IMR-90 (cell line): Measurements from ENCODE around the gene TCOF1.

ENCODE experiments used
- BHLHE40 ChIP-seq: fragments of 150-350 bp; IDR thresholded peaks from 2 replicates; pipeline ENCODE4 v1.6.1; 2016; ENCODE audit warnings: mild to moderate bottlenecking, low read depth, low read length
- CTCF ChIP-seq: conservative IDR thresholded peaks from 2 replicates; pipeline ENCODE4 v1.5.1; 2012; ENCODE audit warnings: mild to moderate bottlenecking, low read depth, low read length, improper control_type of control experiment
- FOS ChIP-seq: fragments of 150-350 bp; IDR thresholded peaks from 2 replicates; pipeline ENCODE4 v1.6.1; 2016; ENCODE audit warnings: low read depth, low read length
- MXI1 ChIP-seq: IDR thresholded peaks from 2 replicates; pipeline ENCODE4 v1.6.1; 2012; ENCODE audit warnings: low read depth, mild to moderate bottlenecking, low read length, moderate library complexity, borderline replicate concordance
- NFE2L2 ChIP-seq: fragments of 150-350 bp; IDR thresholded peaks from 2 replicates; pipeline ENCODE4 v1.6.1; 2016; ENCODE audit warnings: low read depth, mild to moderate bottlenecking, low read length
- POLR2A ChIP-seq: IDR thresholded peaks from 2 replicates; pipeline ENCODE4 v1.6.1; 2012; ENCODE audit warnings: mild to moderate bottlenecking, low read depth, low read length
- RFX5 ChIP-seq: IDR thresholded peaks from 2 replicates; pipeline ENCODE4 v1.8.0; 2012; ENCODE audit warnings: low read depth, mild to moderate bottlenecking, low read length, moderate library complexity
- SMC3 ChIP-seq: fragments of 150-350 bp; IDR thresholded peaks from 2 replicates; pipeline ENCODE4 v1.6.1; 2016; ENCODE audit warnings: low read depth, mild to moderate bottlenecking, antibody characterized with exemption, low read length, moderate library complexity
- USF2 ChIP-seq: fragments of 150-350 bp; IDR thresholded peaks from 2 replicates; pipeline ENCODE4 v1.6.1; 2017; ENCODE audit warnings: mild to moderate bottlenecking, antibody characterized with exemption, low read length, low read depth

GRCh38 chr5:150355791-150356190 lies 1.7 kb upstream of the TCOF1 start:
- TF ChIP-seq POLR2A, result no peak
- TF ChIP-seq CTCF, result no peak
- TF ChIP-seq BHLHE40, result no peak
- no peak for TF ChIP-seq RFX5
- no peak for TF ChIP-seq NFE2L2
- TF ChIP-seq FOS, result no peak
- TF ChIP-seq USF2, result no peak
- TF ChIP-seq MXI1, result no peak
- TF ChIP-seq SMC3, result no peak
